ENCODE results near the gene NOL4L. TPM values are rescaled to one million over a fixed set of nuclear protein-coding genes. Genes with fewer than 3 reads are reported as not detected.
A peak's percentile ranks its signal among the peaks of the same experiment; 100 is the strongest.

The NOL4L gene
- total RNA-seq, 1 experiment from 2014 or later, result 31.7 TPM

DNA sequence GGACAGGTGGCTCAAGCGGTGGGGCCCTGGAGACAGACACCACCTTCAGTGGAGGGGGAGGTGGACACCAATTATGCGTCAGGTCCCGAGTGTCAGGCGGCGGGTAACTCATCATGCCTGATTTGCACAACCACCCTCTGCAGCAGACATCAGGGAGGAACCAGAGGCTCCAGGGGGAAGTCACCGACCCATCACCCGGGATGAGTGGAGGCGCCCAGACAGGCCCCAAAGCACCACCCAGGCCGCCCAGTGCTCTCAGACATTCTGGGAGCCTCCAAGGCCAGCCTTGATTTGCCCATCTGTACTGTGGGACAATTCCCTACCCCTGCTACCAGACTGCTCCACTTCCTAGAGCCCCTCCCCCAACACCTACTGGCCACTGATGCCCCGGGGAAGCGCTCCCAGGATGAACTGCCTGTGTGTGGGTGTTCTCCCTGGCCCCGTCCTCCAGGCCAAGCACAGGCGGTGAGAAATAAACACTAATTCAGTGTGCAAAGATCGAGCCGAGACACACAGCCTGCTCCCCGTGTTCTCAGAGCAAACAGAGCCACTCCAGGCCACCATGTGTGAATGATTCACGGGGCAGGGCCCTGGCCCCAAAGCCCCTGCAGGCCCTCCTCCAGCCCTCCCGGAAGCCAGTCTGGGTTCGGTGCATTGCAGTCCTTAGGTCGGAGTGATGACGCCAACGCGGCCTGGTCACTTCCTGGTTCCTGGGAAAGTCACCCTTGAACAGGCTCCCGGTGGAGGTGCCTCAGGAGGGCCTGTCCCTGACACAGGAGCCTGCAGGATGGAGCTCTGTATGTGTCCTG lies 119.8 kb downstream of the NOL4L start:
- no peak overlapping the region for H3K27ac ChIP-seq (ENCODE audit: insufficient read length, low read depth, low read length)
- H3K4me1 ChIP-seq (ENCODE audit: insufficient read depth, low read length), result no peaks in the 10 kb centered on the region
- Mint-ChIP-seq H3K9me3 (no peaks in the 10 kb centered on the region), H3K4me3 (no peak overlapping the region), H3K36me3 (ENCODE audit: insufficient read depth in 1 of 3, low read depth in 3 of 3) (peaks cover 0 to 15% (median 0%) of the 10 kb centered on the region in 3 experiments; a peak in 5 of 7 replicates), H3K27ac (peak overlapping the region in 2 of 3 experiments; percentile 48 to 94; a peak in 3 of 7 replicates), H3K27me3 (ENCODE audit: low read depth) (no peaks in the 10 kb centered on the region), H3K4me1 (peaks cover 27 to 32% of the 10 kb centered on the region in 2 experiments)
- no peak overlapping the region for H2BK12ac ChIP-seq (ENCODE audit: insufficient read length, low read depth, low read length)
- H2AK5ac ChIP-seq (ENCODE audit: insufficient read length, low read length), result no peak overlapping the region
- H3K23me2 ChIP-seq (ENCODE audit: insufficient read length, low read depth, low read length, poor library complexity, severe bottlenecking), result no peaks in the 10 kb centered on the region
- H2BK5ac ChIP-seq (ENCODE audit: insufficient read length, low read length), result no peak overlapping the region
- H3K23ac ChIP-seq (ENCODE audit: insufficient read length, low read depth, low read length), result no peak overlapping the region
- H4K5ac ChIP-seq (ENCODE audit: insufficient read length, low read depth, low read length), result no peak overlapping the region
- TF ChIP-seq, protein P1, sequence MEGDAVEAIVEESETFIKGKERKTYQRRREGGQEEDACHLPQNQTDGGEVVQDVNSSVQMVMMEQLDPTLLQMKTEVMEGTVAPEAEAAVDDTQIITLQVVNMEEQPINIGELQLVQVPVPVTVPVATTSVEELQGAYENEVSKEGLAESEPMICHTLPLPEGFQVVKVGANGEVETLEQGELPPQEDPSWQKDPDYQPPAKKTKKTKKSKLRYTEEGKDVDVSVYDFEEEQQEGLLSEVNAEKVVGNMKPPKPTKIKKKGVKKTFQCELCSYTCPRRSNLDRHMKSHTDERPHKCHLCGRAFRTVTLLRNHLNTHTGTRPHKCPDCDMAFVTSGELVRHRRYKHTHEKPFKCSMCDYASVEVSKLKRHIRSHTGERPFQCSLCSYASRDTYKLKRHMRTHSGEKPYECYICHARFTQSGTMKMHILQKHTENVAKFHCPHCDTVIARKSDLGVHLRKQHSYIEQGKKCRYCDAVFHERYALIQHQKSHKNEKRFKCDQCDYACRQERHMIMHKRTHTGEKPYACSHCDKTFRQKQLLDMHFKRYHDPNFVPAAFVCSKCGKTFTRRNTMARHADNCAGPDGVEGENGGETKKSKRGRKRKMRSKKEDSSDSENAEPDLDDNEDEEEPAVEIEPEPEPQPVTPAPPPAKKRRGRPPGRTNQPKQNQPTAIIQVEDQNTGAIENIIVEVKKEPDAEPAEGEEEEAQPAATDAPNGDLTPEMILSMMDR (conservative IDR thresholded peaks at IDR 0.05), result no peak
- no peaks in the 10 kb centered on the region for H3K79me1 ChIP-seq (ENCODE audit: insufficient read depth, low read depth, low read length, poor library complexity, severe bottlenecking)
- no peak overlapping the region for H3K56ac ChIP-seq (ENCODE audit: insufficient read length, low read depth, low read length)
- H2BK20ac ChIP-seq (ENCODE audit: low read depth, low read length, poor library complexity, severe bottlenecking), result no peak overlapping the region
- H4K8ac ChIP-seq (replicated peaks; ENCODE audit: insufficient read length, low read depth, low read length), result no peak overlapping the region
- no peaks in the 10 kb centered on the region for H3K79me2 ChIP-seq (ENCODE audit: insufficient read depth, low read length)
- no peak overlapping the region for H2BK120ac ChIP-seq (ENCODE audit: low read depth, low read length, poor library complexity, severe bottlenecking)
- no CpG with 5 or more reads among the region's 24 CpGs for WGBS (ENCODE audit: extremely low coverage, insufficient read length, low lambda C conversion rate)
- H3K27me3 ChIP-seq (ENCODE audit: insufficient read depth, low read length), result no peaks in the 10 kb centered on the region
- H3K9me3 ChIP-seq (ENCODE audit: control insufficient read depth, low read depth, low read length), result no peaks in the 10 kb centered on the region
- no peak overlapping the region for H3K4me2 ChIP-seq (ENCODE audit: insufficient read depth, insufficient read length, low read length)
- H2AFZ ChIP-seq (ENCODE audit: low read length), result no peak overlapping the region
- no peak overlapping the region for H3K14ac ChIP-seq (ENCODE audit: insufficient read depth, low read length)
- no peak for DNase-seq
- H4K20me1 ChIP-seq (ENCODE audit: control insufficient read depth, insufficient read depth, insufficient read length), result peaks cover 4% of the 10 kb centered on the region
- no peak overlapping the region for H3K18ac ChIP-seq (ENCODE audit: insufficient read length, low read depth, low read length)
- H3K4ac ChIP-seq (ENCODE audit: low read depth, low read length), result no peak overlapping the region
- H3K9ac ChIP-seq (ENCODE audit: extremely low read depth, insufficient read length, low read length), result no peak overlapping the region
- H2BK15ac ChIP-seq (ENCODE audit: low read depth, low read length), result no peak overlapping the region
- H4K91ac ChIP-seq (ENCODE audit: insufficient read length, low read depth, low read length), result no peak overlapping the region
- H3T11ph ChIP-seq (ENCODE audit: low read length), result no peak overlapping the region
